ENCODE results near the gene ANKRD13A.

DNA sequence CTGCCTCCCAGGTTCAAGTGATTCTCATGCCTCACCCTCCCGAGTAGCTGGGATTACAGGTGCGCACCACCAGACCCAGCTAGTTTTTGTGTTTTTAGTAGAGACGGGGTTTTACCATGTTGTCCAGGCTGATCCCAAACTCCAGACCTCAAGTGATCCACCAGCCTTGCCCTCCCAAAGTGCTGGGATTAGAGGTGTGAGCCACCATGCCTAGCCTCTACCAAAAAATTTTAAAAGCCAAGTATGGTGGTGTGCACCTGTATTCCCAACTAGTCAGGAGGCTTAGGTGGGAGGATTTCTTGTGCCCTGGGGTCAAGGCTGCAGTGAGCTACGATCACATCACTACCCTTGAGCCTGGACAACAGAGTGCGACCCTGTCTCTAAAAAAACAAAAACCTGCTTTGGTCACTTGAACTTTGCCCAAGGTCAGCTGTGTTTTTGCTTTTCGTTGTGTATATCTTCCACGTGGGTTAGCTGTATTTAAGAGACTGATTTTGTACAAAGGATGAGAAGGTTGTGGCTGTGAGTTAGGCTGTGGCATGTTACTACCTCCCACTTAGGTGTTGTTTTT lies 36.4 kb downstream of the ANKRD13A start:
- TF ChIP-seq, protein P1, sequence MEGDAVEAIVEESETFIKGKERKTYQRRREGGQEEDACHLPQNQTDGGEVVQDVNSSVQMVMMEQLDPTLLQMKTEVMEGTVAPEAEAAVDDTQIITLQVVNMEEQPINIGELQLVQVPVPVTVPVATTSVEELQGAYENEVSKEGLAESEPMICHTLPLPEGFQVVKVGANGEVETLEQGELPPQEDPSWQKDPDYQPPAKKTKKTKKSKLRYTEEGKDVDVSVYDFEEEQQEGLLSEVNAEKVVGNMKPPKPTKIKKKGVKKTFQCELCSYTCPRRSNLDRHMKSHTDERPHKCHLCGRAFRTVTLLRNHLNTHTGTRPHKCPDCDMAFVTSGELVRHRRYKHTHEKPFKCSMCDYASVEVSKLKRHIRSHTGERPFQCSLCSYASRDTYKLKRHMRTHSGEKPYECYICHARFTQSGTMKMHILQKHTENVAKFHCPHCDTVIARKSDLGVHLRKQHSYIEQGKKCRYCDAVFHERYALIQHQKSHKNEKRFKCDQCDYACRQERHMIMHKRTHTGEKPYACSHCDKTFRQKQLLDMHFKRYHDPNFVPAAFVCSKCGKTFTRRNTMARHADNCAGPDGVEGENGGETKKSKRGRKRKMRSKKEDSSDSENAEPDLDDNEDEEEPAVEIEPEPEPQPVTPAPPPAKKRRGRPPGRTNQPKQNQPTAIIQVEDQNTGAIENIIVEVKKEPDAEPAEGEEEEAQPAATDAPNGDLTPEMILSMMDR (IDR thresholded peaks at IDR 0.05), result no peak
- no peak for TF ChIP-seq POLR2A (IDR thresholded peaks at IDR 0.05)

Measured in tibial nerve (tissue), 3 donors.